GM12892 (cell line): ENCODE measurements around the gene LRWD1.
"Not testable (repeated sequence)": the region's sequence is repeated elsewhere in the genome, so short reads cannot be mapped to it uniquely, and the experiment has no call there.

Experiments
- POLR2A ChIP-seq: IDR thresholded peaks from 2 replicates; pipeline ENCODE4 v1.6.1; 2011; ENCODE audit warnings: low read depth, low read length, control low read depth
- POLR2AphosphoS5 ChIP-seq: IDR thresholded peaks from 2 replicates; pipeline ENCODE4 v1.6.1; 2011; ENCODE audit warnings: low read depth, low read length, control low read depth
- TAF1 ChIP-seq: IDR thresholded peaks from 2 replicates; pipeline ENCODE4 v1.6.1; 2011; ENCODE audit warnings: low read depth, mild to moderate bottlenecking, control low read depth, low read length, borderline replicate concordance

DNA sequence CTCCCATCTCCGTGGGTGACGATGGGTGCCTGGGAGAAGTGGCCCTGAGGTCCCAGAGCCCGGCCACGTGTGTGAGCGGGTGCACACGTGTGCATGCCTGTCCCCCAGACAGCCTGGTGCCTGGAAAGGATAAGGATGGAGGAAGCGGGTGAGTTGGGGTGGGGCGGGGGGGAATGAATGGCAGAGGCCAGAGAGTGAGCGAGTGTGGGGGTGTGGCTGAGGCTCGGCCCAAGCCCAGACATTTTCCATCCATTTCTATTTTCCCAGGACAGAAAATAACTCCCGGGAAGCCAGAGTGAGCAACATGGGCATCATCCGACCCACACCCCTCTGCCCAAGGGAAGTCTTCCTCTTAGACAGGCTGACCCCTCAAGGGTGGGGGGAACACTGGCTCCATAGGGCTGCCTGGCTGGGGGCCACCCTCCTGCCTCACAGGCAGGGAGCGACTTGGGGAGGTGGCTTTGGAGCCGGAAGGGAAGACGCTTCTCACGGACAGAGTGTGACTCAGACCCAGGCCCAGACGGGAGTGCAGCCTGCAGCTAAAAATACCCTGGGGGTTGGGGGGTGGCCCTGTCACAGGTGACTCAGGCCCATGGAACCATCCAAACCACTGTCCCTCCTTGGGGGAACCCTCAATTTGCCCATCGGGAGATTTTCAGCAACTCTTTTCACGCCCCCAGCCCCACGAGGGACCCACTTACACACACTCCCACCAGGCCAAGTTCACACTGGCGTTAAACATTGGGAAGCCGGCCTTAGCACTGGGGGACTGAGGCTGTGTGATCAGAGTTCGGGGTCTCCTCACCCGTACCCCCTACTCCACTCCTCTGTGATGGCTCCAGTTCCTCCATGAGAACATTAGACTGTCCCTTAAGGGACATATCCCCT, 40.8 kb downstream of the LRWD1 start:
- TF ChIP-seq TAF1, POLR2AphosphoS5, POLR2A: not testable (repeated sequence)
